Hippocampal formation (tissue), 2 donors: ENCODE measurements around the gene MUL1.
"Not testable (repeated sequence)": the region's sequence is repeated elsewhere in the genome, so short reads cannot be mapped to it uniquely, and the experiment has no call there.

Experiments
- DNase-seq, 2 donors: peaks; one replicate each; lab custom pipeline; 2025; lab: John Stamatoyannopoulos, UW

Gene MUL1

GRCh38 chr1:20511518-20512428 is 3.8 kb upstream of the MUL1 start:
- DNase-seq: no peak

GRCh38 chr1:20508411-20508771 is 440 bp upstream of the MUL1 start:
- no peak for DNase-seq

- no peak for DNase-seq
Measured at GRCh38 chr1:20507248-20507563, 745 bp downstream of the MUL1 start.

GRCh38 chr1:20505488-20505887 is 2.5 kb downstream of the MUL1 start:
- no peak for DNase-seq

GRCh38 chr1:20500716-20501115 is 7.2 kb downstream of the MUL1 start:
- no peak for DNase-seq

- DNase-seq: no peak
Measured at GRCh38 chr1:20499718-20500117, 8.2 kb downstream of the MUL1 start.

GRCh38 chr1:20499105-20499504 is 8.8 kb downstream of the MUL1 start:
- no peak for DNase-seq

GRCh38 chr1:20498116-20498515 is 9.8 kb downstream of the MUL1 start:
- no peak for DNase-seq

- no peak for DNase-seq
Measured at GRCh38 chr1:20497506-20497905, 10.4 kb downstream of the MUL1 start.

GRCh38 chr1:20496725-20497383 is 11.1 kb downstream of the MUL1 start:
- DNase-seq: not testable (repeated sequence)

- no peak for DNase-seq
Measured at GRCh38 chr1:20496241-20496661, 11.7 kb downstream of the MUL1 start.

- no peak for DNase-seq
Measured at GRCh38 chr1:20495661-20496060, 12.3 kb downstream of the MUL1 start.

- DNase-seq: no peak
Measured at GRCh38 chr1:20494609-20495311, 13.2 kb downstream of the MUL1 start.

- DNase-seq: peak; percentile 54 to 82
Measured at GRCh38 chr1:20493839-20494608, 13.9 kb downstream of the MUL1 start.

- DNase-seq: no peak
Measured at GRCh38 chr1:20493309-20493708, 14.6 kb downstream of the MUL1 start.

- DNase-seq: no peak
Measured at GRCh38 chr1:20492751-20493150, 15.2 kb downstream of the MUL1 start.

- DNase-seq: no peak
Measured at GRCh38 chr1:20491866-20492265, 16.1 kb downstream of the MUL1 start.

GRCh38 chr1:20491178-20491577 is 16.8 kb downstream of the MUL1 start:
- DNase-seq: no peak

GRCh38 chr1:20487236-20487590 is 20.7 kb downstream of the MUL1 start:
- DNase-seq: no peak

GRCh38 chr1:20486457-20487235 is 21.3 kb downstream of the MUL1 start:
- peak; percentile 74 to 77 for DNase-seq
